KMS-11 (cell line): ENCODE measurements around the gene SUN1.

ENCODE experiments used
- H2AFZ ChIP-seq: fragments of 200-600 bp; sonication (generic); 2 replicates; pipeline ENCODE4 v1.6.1; 2016; ENCODE audit warnings: antibody characterized with exemption, mixed run types, low read depth
- H3K27ac ChIP-seq: fragments of 200-600 bp; sonication (generic); 2 replicates; pipeline ENCODE4 v1.6.1; 2016; ENCODE audit warnings: mild to moderate bottlenecking, mixed run types
- H3K27me3 ChIP-seq: fragments of 200-600 bp; sonication (generic); 2 replicates; pipeline ENCODE4 v1.6.1; 2017; ENCODE audit warnings: mild to moderate bottlenecking, low read depth, mixed run types, moderate library complexity; ENCODE audit not compliant: insufficient read depth
- H3K36me3 ChIP-seq: fragments of 200-600 bp; sonication (generic); 2 replicates; pipeline ENCODE4 v1.6.1; 2017; ENCODE audit warnings: mild to moderate bottlenecking, mixed run types; ENCODE audit not compliant: insufficient read depth
- H3K4me1 ChIP-seq: fragments of 200-600 bp; sonication (generic); 2 replicates; pipeline ENCODE4 v1.6.1; 2016; ENCODE audit warnings: mild to moderate bottlenecking, low read depth, mixed run types; ENCODE audit not compliant: poor library complexity, severe bottlenecking
- H3K4me2 ChIP-seq: fragments of 200-600 bp; sonication (generic); 2 replicates; pipeline ENCODE4 v1.7.0; 2016; ENCODE audit warnings: mild to moderate bottlenecking, mixed run types
- H3K4me3 ChIP-seq: fragments of 200-600 bp; sonication (generic); IDR thresholded peaks from 2 replicates; pipeline ENCODE4 v1.6.1; 2017; ENCODE audit warnings: low read depth, low read length, mixed read lengths; ENCODE audit not compliant: insufficient read depth
- H3K79me2 ChIP-seq: fragments of 200-600 bp; sonication (generic); 2 replicates; pipeline ENCODE4 v1.6.1; 2016; ENCODE audit warnings: low read depth, mixed run types; ENCODE audit not compliant: insufficient read depth
- H3K9ac ChIP-seq: fragments of 200-600 bp; sonication (generic); 2 replicates; pipeline ENCODE4 v1.6.1; 2016; ENCODE audit warnings: mild to moderate bottlenecking, mixed run types
- H4K20me1 ChIP-seq: fragments of 200-600 bp; sonication (generic); 2 replicates; pipeline ENCODE4 v1.6.1; 2016; ENCODE audit warnings: mild to moderate bottlenecking, mixed run types; ENCODE audit not compliant: insufficient read depth
- TF ChIP-seq, protein P1 (sequence below): fragments of 200-600 bp; sonication (generic); conservative IDR thresholded peaks from 2 replicates; pipeline ENCODE4 v1.6.1; 2017; ENCODE audit warnings: low read depth, mild to moderate bottlenecking, antibody characterized with exemption, low read length, moderate library complexity, mixed read lengths

Gene SUN1

DNA sequence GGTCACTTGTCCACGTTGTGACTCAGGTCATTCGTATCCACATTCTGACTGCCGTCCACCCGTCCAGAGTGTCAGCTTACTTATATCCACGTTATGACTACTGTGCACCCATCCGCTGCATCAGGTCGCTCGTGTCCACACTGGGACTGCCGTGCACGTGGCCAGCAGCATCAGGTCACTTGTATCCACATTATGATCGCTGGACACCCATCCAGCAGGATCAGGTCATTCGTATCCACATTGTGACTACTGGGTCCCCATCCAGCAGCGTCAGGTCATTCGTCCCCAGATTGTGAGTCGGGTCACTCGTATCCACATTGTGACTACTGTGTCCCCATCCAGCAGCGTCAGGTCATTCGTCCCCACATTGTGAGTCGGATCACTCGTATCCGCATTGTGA lies 47.3 kb upstream of the SUN1 start:
- H3K4me2 ChIP-seq: no peak overlapping the region

DNA sequence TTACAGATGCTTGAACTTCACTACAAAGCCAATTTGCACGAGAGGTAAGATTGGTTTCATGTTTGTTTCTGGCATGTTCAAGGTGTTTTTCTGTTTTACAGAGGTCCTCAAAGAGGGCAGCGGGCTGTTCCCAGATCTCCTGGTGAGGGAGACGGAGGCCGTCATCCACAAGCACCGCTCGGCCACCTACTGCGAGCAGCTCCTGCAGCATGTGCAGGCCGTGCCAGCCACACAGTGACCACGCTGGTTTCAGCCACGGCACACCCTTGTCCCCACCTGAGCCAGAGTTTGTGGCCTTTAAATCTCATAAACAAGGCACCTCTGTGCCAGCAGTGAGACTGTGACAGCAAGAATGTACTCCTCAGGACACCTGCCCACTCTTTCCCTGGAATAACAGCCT lies 46.9 kb upstream of the SUN1 start:
- no peaks in the 10 kb centered on the region for H4K20me1 ChIP-seq
- no peaks in the 10 kb centered on the region for H3K79me2 ChIP-seq
- no peak overlapping the region for H3K9ac ChIP-seq
- H3K4me3 ChIP-seq: no peak overlapping the region
- no peaks in the 10 kb centered on the region for H3K4me1 ChIP-seq
- no peaks in the 10 kb centered on the region for H3K27me3 ChIP-seq
- no peak overlapping the region for H2AFZ ChIP-seq
- H3K4me2 ChIP-seq: no peak overlapping the region
- TF ChIP-seq, protein P1, sequence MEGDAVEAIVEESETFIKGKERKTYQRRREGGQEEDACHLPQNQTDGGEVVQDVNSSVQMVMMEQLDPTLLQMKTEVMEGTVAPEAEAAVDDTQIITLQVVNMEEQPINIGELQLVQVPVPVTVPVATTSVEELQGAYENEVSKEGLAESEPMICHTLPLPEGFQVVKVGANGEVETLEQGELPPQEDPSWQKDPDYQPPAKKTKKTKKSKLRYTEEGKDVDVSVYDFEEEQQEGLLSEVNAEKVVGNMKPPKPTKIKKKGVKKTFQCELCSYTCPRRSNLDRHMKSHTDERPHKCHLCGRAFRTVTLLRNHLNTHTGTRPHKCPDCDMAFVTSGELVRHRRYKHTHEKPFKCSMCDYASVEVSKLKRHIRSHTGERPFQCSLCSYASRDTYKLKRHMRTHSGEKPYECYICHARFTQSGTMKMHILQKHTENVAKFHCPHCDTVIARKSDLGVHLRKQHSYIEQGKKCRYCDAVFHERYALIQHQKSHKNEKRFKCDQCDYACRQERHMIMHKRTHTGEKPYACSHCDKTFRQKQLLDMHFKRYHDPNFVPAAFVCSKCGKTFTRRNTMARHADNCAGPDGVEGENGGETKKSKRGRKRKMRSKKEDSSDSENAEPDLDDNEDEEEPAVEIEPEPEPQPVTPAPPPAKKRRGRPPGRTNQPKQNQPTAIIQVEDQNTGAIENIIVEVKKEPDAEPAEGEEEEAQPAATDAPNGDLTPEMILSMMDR: no peak
- no peaks in the 10 kb centered on the region for H3K36me3 ChIP-seq
- no peak overlapping the region for H3K27ac ChIP-seq

More for the DNA sequence above, 47.3 kb upstream of the SUN1 start:
- Histone ChIP-seq H3K27ac (no peak overlapping the region), H3K79me2 (no peaks in the 10 kb centered on the region), H3K4me3 (no peak overlapping the region), H2AFZ (no peak overlapping the region), H3K9ac (no peak overlapping the region), H3K27me3 (no peaks in the 10 kb centered on the region), H3K4me1 (no peaks in the 10 kb centered on the region), H3K36me3 (no peaks in the 10 kb centered on the region), H4K20me1 (no peaks in the 10 kb centered on the region)
- TF ChIP-seq, protein P1: no peak

DNA sequence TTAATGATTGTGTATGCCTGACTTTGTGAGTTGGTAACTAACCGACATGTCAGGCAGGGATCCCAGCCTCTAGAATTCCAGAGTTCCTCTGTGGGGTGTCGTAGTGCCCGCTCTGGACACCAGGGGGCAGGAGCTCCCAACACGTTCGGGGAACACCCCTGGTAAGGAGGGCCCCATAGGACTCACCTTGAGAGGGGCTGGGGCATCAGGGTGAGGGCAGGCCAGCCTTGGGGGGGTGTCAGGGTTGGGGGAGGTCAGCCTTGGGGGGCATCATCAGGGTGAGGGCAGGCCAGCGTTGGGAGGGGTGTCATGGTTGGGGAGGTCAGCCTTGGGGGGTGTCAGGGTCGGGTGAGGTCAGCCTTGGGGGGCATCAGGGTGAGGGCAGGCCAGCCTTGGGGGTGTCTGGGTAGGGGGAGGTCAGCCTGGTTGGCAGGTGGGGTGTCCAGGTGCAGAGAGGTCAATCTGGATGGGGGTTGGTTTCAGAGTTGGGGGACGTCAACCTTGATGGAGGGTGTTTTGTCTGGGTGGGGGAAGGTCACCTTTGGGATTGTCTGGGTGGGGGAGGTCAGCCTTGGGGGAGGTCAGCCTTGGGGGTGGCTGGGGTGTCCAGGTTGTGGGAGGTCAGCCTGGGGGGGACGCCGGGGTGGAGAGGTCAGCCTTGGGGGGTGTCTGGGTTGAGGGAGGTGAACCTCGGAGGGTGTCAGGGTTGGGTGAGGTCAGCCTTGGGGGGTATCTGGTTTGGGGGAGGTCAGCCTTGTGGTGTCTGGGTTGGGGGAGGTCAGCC lies 45.6 kb upstream of the SUN1 start:
- H3K4me2 ChIP-seq: no peak overlapping the region
- TF ChIP-seq, protein P1: peak; percentile 80
- H4K20me1 ChIP-seq: no peaks in the 10 kb centered on the region
- H3K4me3 ChIP-seq: no peak overlapping the region
- H3K27me3 ChIP-seq: no peaks in the 10 kb centered on the region
- no peak overlapping the region for H2AFZ ChIP-seq
- H3K36me3 ChIP-seq: no peaks in the 10 kb centered on the region
- H3K4me1 ChIP-seq: no peaks in the 10 kb centered on the region
- H3K79me2 ChIP-seq: no peaks in the 10 kb centered on the region
- no peak overlapping the region for H3K9ac ChIP-seq
- H3K27ac ChIP-seq: no peak overlapping the region

DNA sequence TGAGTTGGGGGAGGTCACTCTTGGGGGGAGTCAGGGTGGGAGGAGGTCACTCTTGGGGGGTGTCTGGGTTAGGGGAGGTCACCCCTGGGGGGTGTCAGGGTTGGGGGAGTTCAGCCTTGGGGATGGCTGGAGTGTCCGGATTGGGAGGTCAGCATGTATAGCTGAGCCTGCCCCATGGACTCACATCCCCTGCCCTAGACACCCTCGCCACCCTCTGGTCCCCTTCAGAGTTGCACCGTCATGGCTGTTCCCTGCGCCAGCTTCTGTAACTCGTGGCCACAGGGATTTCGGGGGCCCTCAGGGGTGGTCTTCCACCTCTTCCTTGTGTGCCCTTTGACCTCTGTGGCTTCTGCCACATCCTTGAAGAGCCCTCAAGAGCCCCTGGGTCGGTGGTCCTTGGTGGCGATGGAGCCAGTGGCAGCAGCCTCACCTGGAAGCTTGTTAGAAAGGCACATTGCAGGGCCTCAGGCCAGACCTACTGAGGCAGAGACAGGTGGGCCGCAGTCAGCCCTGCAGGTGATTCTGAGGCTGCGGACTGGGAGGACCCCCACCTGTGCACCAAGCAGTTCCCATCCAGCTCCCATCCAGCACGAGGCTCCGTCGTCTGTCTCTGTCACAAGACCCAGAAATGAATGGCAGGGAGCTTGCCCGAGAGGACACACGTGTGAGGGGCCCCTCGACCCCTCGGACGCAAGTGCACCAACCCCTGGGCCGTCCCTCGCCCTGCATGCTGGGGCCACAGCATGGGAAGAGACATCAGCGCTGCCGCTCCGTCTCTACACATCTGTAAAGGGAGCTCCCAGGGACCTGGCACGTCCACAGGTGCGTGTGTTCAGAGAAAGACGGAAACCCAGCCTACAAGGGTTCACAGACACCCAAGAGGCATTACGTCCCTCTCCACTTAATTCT lies 44.7 kb upstream of the SUN1 start:
- Histone ChIP-seq H3K27ac (no peak overlapping the region), H3K9ac (no peak overlapping the region), H3K4me2 (no peak overlapping the region), H3K27me3 (no peaks in the 10 kb centered on the region), H3K4me1 (no peaks in the 10 kb centered on the region), H3K36me3 (no peaks in the 10 kb centered on the region), H3K4me3 (no peak overlapping the region), H4K20me1 (no peaks in the 10 kb centered on the region), H2AFZ (no peak overlapping the region), H3K79me2 (no peaks in the 10 kb centered on the region)
- TF ChIP-seq, protein P1: no peak
